ENCODE measurements around the gene BMP2. TPM values are rescaled to one million over a fixed set of nuclear protein-coding genes. Genes with fewer than 3 reads are reported as not detected.

BMP2 gene
- total RNA-seq, 1 donor from 2014 or later, result 11.8 TPM

DNA sequence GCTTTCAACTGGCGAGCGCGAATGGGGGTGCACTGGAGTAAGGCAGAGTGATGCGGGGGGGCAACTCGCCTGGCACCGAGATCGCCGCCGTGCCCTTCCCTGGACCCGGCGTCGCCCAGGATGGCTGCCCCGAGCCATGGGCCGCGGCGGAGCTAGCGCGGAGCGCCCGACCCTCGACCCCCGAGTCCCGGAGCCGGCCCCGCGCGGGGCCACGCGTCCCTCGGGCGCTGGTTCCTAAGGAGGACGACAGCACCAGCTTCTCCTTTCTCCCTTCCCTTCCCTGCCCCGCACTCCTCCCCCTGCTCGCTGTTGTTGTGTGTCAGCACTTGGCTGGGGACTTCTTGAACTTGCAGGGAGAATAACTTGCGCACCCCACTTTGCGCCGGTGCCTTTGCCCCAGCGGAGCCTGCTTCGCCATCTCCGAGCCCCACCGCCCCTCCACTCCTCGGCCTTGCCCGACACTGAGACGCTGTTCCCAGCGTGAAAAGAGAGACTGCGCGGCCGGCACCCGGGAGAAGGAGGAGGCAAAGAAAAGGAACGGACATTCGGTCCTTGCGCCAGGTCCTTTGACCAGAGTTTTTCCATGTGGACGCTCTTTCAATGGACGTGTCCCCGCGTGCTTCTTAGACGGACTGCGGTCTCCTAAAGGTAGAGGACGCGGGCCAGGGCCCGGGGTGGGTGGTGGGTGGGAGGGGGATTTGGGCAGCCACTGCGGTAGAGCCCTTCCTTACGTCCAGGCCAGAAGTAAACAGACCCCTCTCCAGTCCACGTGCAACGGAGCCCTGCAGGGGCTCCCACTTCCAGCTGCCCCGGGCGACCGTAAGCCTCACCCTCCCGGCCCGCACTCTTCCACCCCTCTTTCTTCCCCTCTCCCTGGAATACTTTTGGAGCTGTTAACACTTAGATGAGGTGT, 998 bp downstream of the BMP2 start:
- DNase-seq, result peak; percentile 50

DNA sequence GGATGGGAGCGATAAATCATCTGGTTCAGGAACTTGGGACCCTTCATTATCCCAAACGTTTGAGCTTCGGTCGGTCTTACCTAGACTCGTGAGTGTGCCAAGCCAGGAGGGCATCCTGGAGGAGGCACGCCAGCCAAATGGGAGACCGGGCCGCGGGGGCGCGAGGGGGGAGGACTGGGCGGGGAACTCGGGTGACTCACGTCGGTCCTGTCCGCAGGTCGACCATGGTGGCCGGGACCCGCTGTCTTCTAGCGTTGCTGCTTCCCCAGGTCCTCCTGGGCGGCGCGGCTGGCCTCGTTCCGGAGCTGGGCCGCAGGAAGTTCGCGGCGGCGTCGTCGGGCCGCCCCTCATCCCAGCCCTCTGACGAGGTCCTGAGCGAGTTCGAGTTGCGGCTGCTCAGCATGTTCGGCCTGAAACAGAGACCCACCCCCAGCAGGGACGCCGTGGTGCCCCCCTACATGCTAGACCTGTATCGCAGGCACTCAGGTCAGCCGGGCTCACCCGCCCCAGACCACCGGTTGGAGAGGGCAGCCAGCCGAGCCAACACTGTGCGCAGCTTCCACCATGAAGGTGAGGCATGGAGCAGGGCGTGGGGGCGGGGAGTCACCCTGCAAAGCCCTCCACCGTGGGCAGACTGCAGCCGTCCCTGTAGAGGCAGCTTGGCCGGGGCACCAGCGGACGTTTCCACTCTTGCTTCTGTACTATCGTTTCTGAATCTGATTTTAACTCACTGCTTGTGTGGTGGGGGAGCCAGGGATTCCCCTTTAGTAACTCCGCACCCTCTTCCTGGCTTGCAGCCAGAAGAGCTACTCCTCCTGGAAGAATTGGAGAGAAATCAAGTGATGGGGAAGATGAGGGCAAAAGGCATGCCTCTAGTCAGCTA, 2.7 kb downstream of the BMP2 start:
- peak; percentile 32 for DNase-seq

DNA sequence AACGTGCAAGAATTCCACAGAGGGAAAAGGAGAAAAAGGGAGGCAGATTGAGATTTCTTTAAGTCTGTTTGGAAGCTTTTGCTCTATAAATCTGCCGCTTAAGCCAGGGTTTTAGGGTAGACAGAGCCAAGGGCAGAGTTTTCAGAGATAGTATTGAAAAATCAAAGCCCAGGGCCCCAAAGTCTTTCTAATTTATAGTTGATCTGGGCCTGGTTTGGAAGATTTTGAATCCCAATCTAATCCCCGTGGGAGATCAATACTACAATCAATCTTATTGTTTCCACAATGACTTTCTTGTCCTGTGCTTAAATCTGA, 3.3 kb downstream of the BMP2 start:
- DNase-seq, result no peak

DNA sequence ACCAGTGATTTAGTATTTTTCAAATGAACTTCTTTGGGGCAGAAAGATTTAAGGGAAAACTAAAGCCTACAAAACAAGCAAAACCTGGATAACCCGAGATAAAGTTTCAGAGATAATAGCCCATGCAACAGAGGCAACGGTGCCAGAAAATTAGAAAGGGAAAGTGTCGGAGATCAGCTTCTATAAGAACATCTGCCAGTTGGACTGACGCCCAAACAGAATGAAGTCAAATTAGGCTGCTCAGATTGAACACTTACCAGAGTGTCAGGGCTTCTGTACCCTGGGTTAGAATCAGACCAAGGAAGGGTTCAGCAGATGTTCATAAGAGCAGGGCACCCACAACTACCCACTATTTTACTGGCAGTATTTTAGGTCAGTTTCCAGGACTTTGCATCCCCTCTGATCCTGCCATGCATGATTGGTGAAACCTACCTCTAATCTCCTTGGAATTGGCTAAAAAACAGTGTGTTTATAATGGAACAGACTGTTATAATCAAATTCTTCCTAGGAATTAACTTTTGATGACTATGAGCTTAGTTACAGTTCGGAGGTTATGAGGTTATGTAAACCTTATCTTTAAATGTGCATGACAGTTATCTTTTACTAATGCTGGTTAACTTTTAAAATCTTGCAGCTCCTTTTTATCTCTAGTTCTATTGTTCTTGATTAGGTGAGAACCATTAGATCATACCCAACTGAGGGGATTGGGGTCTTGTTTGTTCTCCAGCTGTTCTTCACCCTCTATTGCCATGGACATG, 13.1 kb downstream of the BMP2 start:
- peak; percentile 81 for DNase-seq

DNA sequence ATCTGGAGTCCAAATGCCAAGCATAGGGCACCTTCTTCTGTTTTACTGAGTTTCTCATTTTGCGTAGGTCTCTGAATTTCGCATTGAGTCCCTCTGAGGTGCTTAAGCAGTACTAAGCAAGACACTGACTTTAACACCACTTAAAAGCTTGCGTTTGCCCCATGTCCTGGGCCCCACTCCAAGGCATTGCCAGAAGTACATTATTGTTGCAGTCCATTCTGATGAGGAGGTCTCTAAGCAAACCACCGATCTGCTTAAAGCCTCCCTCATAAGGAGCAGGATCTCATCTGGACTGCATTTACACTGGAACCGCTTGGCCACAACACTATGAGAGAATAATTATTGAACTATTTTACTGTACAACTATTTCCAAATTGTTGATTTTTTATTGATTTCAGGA, 16.3 kb downstream of the BMP2 start:
- peak; percentile 39 for DNase-seq

DNA sequence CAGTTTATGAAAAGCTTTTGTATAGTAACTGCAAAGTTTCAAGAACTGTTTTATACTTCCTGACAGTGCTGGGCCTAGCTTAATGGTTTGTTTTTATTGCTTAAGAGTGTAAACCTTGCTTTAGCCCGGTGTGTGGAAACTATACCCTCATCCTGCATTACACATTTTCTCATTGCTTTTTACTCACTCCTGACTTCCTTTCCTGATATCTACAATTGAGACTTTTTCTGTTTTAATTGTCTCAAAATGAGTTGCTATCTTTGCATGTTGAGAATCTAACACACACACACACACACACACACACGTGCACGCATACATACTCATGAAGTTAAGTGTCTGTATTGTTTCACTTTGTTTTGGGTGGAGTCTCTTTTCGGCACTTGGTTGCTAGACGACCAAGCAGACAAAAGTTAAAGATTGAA, 16.7 kb downstream of the BMP2 start:
- peak; percentile 70 for DNase-seq

DNA sequence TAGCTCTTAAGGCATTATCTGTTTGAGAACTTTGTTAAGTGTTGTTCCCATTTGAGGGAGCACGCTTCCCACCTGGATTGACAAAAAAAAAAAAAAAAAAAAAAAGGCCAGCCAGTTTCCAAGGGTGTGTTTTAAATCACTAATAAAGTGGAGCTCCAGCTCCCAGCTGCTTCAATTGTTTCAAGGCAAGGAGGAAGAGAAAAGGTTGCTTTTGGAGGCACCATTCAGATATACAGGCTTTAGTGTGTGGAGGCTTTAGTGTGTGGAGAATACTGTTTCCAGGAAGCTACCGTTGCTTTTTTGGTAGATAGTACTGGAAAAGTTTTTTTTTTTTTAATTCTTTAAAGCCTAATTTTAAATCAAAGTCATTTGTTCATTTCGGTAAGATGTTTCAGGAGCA, 17.3 kb downstream of the BMP2 start:
- DNase-seq, result no peak

DNA sequence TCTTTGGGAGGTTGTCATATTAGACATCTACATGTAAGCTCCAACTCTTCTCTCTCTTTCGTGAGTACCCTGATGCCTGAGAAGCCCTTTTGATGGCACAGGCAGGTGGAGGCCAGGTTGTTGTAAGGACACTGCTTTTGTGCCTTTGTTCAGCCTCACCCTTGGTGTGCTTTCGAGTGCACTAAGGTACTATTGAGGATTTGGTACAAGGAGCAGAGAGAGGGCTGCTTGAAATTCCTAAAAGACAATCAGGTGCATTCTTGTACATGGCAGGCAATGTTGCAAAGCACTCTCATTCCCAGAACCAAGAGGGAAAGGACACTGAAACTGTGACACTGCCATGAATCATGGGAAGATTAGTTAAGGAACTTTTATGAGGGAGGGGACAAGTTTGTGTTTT, 19.1 kb downstream of the BMP2 start:
- no peak for DNase-seq

DNA sequence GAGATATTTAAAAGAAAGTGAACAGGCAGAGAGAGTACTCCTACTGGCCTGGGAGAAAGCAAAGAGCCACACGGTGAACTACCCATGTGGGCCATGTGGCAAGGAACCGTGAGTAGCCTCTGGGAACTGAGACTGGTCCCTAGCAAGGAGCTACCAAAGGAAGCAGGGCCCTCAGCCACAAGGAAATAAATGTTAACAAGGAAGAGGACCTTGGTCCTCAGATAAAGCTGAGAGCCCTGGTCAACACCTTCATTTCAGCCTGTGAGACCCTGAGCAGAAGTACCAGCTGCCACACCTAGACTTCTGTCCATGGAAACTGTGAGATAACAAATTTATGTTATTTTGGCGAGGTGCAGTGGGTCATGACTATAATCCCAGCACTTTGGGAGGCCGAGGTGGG, 25.3 kb downstream of the BMP2 start:
- DNase-seq, result no peak

DNA sequence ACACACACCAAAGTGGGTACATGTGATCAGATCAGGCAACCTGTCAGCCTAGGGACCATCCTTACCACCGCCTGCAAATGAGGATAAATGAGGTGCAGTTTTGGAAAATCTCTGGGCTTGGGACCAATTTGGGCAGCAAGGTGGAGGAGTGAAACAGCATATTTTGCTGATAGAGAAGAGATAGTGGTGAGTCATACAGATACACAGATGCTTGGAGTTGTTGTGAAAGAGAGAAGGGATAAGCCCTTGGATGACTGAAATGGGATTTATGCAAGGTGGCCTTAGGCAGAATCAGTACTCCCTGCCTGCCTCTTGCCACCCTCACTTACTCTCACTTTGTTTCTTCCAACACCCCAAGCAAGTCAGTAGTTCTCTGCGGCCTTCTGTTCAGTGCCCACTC, 34.7 kb downstream of the BMP2 start:
- DNase-seq, result no peak

DNA sequence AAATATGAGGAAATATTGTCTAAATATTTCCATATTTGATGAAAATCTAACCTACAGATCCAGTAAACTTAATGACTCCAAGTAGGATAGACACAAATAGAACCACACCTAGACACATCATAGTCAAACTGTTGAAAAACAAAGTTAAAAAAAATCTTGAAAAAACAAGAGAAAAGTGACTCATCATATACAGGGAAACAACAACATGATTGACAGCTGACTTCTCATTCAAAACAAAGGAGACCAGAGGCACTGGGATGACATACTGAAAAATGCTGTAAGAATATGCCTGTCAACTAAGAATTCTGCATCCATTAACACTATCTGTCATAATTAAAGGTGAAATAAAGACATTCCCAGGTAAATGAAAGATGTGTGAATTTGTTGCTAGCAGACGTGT, 38.8 kb downstream of the BMP2 start:
- no peak for DNase-seq

DNA sequence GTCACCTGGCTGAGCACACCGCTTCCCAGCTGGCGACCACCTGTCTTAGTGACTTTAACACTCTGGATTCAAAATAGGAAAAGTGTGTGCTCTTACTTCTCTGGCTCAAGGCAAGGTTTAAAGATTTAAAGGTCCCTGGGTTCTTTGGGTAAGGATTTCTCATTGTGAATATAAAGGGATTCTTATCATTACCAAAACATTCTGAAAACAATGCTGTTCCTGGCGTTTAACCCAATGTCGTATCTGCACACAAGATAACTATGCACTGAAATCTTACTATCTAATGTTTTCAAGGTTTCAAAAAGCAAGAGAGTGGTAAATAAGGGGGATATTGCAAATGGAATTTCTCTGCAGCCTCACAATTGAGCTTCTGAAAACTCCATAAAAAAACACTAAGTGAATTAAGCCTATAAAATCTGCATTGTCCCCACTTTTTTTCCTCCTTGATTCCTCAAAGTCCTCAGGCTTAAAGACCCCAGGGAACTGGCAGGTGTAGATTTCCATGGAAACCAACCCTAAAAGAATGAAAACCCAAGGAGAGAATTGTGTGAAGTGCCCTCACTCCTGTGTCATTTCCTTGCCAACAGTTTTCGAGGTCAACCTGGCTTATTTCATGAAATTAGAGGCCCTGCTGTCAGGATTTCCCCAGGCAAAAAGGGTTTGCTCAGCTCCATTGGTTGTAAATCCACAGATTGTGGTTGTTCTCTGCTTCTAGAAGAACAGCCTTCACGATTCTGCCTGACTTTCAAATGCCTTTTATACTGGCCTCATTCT, 44.0 kb downstream of the BMP2 start:
- DNase-seq, result no peak

DNA sequence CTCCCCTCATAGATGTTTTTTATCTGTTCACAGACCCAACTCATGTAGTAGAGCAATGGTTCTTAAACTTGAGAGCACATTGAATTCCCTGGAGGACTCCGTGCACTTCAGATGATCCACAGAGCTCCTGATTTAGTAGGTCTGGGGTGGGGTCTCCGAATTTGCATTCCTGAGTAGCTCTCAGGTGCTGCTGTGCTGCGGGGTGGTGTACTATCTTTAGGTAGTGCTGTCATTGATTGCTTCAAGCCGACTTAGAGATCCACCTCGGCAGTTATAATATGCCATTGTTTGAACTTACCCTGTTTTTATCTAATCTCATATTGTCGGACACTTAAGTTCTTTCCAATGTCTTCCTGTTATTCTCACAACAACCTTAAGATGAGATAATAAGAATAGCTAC, 45.0 kb downstream of the BMP2 start:
- no peak for DNase-seq

DNA sequence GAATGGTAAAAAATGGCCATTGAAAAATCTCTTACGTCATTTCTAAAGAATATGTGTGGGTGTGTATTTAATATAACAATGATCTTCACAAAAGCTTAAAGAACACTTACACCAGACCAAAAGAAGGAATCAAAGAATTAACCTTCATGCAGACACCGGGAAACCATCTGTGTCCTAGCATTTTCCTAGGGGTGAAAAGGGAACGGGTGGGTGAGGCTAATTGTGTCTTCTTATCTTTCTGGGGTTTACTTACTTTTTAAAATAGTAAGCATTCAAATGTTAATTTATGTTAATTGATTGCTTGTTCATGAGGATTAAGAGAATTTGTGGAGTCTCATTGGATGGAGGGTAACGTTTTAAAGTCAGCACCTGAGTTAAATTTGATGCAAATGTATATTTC, 47.5 kb downstream of the BMP2 start:
- no peak for DNase-seq

DNA sequence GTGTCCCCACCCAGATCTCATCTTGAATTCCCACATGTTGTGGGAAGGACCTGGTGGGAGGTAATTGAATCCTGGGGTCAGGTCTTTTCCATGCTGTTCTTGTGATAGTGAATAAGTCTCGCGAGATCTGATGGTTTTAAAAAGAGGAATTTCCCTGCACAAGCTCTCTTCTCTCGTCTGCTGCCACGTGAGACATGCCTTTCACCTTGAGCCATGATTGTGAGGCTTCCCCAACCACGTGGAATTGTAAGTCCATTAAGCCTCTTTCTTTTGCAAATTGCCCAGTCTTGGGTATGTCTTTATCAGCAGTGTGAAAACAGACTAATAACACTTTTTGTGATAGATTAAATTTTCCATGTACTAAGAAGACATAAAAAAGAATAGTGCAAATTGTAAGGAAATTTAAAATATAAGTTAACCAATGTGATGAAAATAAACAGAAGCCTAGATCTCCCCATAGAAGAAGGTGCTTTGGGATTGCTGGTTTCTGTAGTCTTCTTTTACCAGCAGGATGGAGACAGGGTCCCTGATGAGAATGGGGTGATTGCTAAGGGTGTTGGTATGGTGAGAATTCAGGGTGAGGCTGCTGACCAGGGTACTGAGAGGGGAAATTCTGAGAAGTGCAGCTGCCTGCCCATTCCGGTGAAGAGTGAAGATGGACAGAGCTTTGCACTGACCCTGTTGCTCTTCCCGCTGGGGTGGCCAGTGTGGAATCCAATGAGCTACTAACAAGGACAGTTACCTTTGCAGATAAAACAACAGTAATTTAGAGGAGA, 50.7 kb downstream of the BMP2 start:
- DNase-seq, result no peak

DNA sequence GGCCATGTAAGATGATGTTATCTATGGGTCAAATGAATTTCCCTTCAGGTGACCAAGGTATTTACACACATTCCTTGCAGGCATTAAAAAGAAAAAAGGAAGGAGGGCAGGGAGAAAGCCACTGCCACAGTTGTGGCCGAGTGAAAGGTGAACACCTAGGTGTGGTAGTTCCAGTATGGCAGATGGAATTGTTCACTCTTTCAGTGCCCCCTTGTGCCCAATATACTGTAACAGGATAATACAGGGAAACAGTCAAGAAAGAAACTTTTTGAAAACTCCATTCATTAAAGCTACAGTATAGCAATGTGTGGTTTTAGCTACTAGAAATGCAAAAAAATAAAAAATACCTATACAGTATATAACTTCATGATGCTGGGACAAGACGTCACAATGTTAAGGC, 52.1 kb downstream of the BMP2 start:
- DNase-seq, result no peak

DNA sequence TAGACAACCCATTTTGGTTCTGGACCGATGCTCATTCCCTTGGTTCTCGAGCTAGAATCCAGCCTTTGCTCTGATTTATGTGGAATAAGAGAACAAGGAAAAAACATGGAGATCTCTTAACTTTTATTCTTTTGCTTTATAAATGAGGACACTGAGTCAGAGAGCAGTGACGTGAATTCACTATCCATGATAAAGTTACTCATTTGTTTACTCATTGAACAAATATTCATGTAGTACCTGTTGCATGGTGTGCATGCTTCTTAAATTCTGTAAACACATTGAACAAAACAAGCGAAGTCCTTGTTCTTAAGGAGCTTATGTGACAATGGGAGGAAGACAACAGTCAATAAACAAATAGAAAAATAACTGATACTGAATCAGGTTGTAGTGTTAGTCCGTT, 56.9 kb downstream of the BMP2 start:
- DNase-seq, result no peak

DNA sequence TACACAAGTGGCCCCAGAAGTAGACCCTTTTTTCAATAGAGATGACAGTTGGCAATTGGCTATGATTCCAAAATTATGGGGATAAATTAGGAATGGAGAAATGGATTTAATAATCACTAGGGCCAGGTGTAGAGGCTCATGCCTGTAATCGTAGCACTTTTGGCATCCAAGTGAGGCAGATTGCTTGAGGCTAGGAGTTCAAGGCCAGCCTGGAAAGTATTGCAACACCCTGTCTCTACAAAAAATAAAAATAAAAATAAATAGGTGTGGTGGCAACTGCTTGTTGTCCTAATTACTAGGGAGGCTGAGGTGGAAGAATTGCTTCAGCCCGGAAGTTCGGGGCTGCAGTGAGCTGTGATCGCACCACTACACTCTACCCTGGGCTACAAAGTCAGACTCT, 60.0 kb downstream of the BMP2 start:
- no peak for DNase-seq

DNA sequence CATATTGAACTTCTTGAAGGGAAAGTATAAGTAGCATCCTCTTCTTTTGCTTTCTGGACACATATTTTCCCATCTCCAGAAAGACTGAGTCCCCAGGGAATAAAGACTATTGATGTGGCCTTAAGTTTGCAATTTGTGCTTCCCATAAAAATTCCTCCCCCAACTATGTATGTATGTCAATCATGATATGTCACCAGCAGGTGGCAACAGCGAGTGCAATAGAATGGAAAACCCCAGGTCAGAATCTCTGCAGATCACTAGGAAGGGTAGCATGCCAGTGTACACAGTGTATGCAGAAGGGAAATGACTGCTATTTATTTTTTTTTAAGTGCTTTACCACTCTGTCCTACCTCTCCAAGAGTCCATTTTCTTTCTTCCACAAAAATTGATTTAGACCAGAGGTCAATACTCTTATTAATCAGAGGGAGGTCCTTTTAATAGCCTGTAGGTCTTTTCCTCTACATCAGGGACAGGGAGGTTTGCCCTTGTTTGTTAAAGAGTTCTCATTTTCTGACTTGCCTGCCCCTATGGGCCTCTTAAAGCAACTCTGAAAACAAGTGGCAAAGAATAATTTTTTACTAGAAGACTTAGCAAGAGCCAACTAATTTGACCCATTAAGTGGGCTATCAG, 61.4 kb downstream of the BMP2 start:
- peak; percentile 80 for DNase-seq

DNA sequence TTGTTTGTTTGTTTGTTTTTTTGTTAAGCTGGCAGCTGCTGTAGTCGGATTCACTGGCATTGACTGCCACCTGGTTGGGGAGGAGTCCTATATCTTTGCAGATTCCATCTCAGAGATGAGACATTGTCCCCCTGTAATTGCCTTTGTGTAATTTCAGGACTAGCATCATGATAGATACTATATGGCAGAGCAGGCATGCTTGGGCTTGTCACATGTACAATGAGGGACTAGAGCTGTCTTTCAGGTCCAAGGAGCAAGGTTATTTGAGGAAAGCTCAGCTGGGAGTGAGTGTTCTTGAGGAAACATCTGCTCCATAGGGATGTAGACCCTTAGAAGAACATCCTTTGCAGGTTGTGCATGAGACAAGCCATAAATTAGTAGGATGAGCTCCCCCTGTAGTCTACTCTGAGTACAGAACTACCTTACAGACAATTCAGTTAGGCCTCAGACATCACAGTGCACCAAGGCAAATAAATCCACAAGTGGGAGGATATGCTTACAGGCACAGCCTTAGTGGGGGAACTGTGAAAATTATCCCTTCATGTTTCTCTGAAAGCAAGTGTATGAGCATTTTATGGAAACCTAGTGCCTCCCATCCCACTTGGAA, 62.1 kb downstream of the BMP2 start:
- no peak for DNase-seq
